Neuronal stem cell (in vitro differentiated cells): Measurements from ENCODE around the gene PRPH.
A peak's percentile ranks its signal among the peaks of the same experiment; 100 is the strongest.
"Not testable (repeated sequence)": the region's sequence is repeated elsewhere in the genome, so short reads cannot be mapped to it uniquely, and the experiment has no call there.

Experiments
- DNase-seq: peaks from one replicate; pipeline ENCODE4 v3.0.0-alpha.2; 2013; ENCODE audit warnings: low spot score
- H2AFZ ChIP-seq: one replicate; pipeline ENCODE4 v1.6.1; 2013; ENCODE audit warnings: mild to moderate bottlenecking, low read length, inconsistent platforms
- H2AK5ac ChIP-seq: 2 replicates; pipeline ENCODE4 v1.6.1; 2013; ENCODE audit warnings: low read depth, mild to moderate bottlenecking, inconsistent platforms, low read length, moderate library complexity, mixed read lengths
- H2BK120ac ChIP-seq: 2 replicates; pipeline ENCODE4 v1.6.1; 2013; ENCODE audit warnings: low read depth, mild to moderate bottlenecking, inconsistent platforms, low read length, moderate library complexity, mixed read lengths
- H2BK12ac ChIP-seq: one replicate; pipeline ENCODE4 v1.6.1; 2013; ENCODE audit warnings: low read length, inconsistent platforms
- H2BK15ac ChIP-seq: 2 replicates; pipeline ENCODE4 v1.6.1; 2013; ENCODE audit warnings: mild to moderate bottlenecking, low read length, inconsistent platforms, mixed read lengths
- H2BK5ac ChIP-seq: one replicate; pipeline ENCODE4 v1.6.1; 2013; ENCODE audit warnings: inconsistent platforms, mild to moderate bottlenecking, low read length, moderate library complexity
- H3K14ac ChIP-seq: one replicate; pipeline ENCODE4 v1.6.1; 2013; ENCODE audit warnings: low read length, inconsistent platforms
- H3K18ac ChIP-seq: 2 replicates; pipeline ENCODE4 v1.6.1; 2013; ENCODE audit warnings: low read length, inconsistent platforms
- H3K23ac ChIP-seq: 2 replicates; pipeline ENCODE4 v1.6.1; 2013; ENCODE audit warnings: low read depth, mild to moderate bottlenecking, mixed read lengths, low read length, inconsistent platforms; ENCODE audit not compliant: poor library complexity
- H3K27ac ChIP-seq: replicated peaks from 3 replicates; pipeline ENCODE4 v1.5.1; 2013; ENCODE audit warnings: low read length, inconsistent platforms
- H3K27me3 ChIP-seq, 3 experiments: 2 replicates each; pipeline ENCODE4 v1.6.1; 2013; ENCODE audit warnings: low read length in 3 of 3, mild to moderate bottlenecking in 2 of 3, inconsistent platforms in 1 of 3, low read depth in 1 of 3, mixed read lengths in 1 of 3, moderate library complexity in 1 of 3; ENCODE audit not compliant: control insufficient read depth in 3 of 3, insufficient read depth in 3 of 3
- H3K36me3 ChIP-seq, 2 donors: replicated peaks in 1 of 2; 2 replicates each; pipeline ENCODE4 v1.6.1; 2013; ENCODE audit warnings: low read length in 2 of 2; ENCODE audit not compliant: control insufficient read depth in 2 of 2, insufficient read depth in 2 of 2
- H3K4ac ChIP-seq: 2 replicates; pipeline ENCODE4 v1.6.1; 2013; ENCODE audit warnings: inconsistent platforms, mild to moderate bottlenecking, low read length, moderate library complexity
- H3K4me1 ChIP-seq, 2 donors: 1 replicate in 1 of 2; 2 replicates in 1 of 2; pipeline ENCODE4 v1.6.1; 2013; ENCODE audit warnings: low read length in 2 of 2, low read depth in 1 of 2; ENCODE audit not compliant: control insufficient read depth in 2 of 2, insufficient read depth in 1 of 2
- H3K4me2 ChIP-seq: one replicate; pipeline ENCODE4 v1.6.1; 2013; ENCODE audit warnings: mild to moderate bottlenecking, low read length, inconsistent platforms; ENCODE audit not compliant: insufficient read depth, poor library complexity, severe bottlenecking
- H3K4me3 ChIP-seq, 2 donors: 2 replicates each; pipeline ENCODE4 v1.5.1; 2013; ENCODE audit warnings: low read length in 2 of 2, mild to moderate bottlenecking in 2 of 2, inconsistent platforms in 1 of 2, moderate library complexity in 1 of 2
- H3K79me1 ChIP-seq: one replicate; pipeline ENCODE4 v1.6.1; 2013; ENCODE audit warnings: low read depth, mild to moderate bottlenecking, inconsistent platforms, low read length, moderate library complexity
- H3K9ac ChIP-seq: one replicate; pipeline ENCODE4 v1.6.1; 2013; ENCODE audit warnings: mild to moderate bottlenecking, low read depth, low read length, inconsistent platforms; ENCODE audit not compliant: poor library complexity
- H3K9me3 ChIP-seq, 2 donors: replicated peaks in 1 of 2; 2 replicates each; pipeline versions ENCODE3 to v1.6.1; 2013; ENCODE audit warnings: low read length in 2 of 2, mild to moderate bottlenecking in 2 of 2, inconsistent platforms in 1 of 2, low read depth in 1 of 2, mixed read lengths in 1 of 2, moderate library complexity in 1 of 2; ENCODE audit not compliant: control insufficient read depth in 2 of 2, insufficient read depth in 1 of 2
- H4K8ac ChIP-seq: one replicate; pipeline ENCODE4 v1.6.1; 2013; ENCODE audit warnings: low read depth, mild to moderate bottlenecking, inconsistent platforms, low read length, moderate library complexity
- H4K91ac ChIP-seq: one replicate; pipeline ENCODE4 v1.6.1; 2013; ENCODE audit warnings: low read length, low read depth, mild to moderate bottlenecking, inconsistent platforms; ENCODE audit not compliant: poor library complexity
- WGBS, 2 donors: extraction: QIAGEN DNeasy Blood & Tissue Kit; methylation state at CpG; one replicate each; pipeline ENCODE4 v1.1.7; 2013; ENCODE audit warnings: missing lambda C conversion rate in 2 of 2, mixed read lengths in 1 of 2; ENCODE audit not compliant: insufficient read length in 2 of 2, insufficient replicate concordance in 1 of 2; ENCODE audit errors: extremely low coverage in 2 of 2; 5-methylcytosine and 5-hydroxymethylcytosine counted together

Gene PRPH

GRCh38 chr12:49331380-49332222 is 36.7 kb downstream of the PRPH start:
- H3K4me1 ChIP-seq, result no peaks in the 10 kb centered on the region
- no peak overlapping the region for H3K4ac ChIP-seq
- peak overlapping the region; percentile 3 for H3K18ac ChIP-seq
- H3K79me1 ChIP-seq, result peaks cover 1% of the 10 kb centered on the region
- peaks cover 31 to 43% of the 10 kb centered on the region in 2 donors for H3K36me3 ChIP-seq
- H3K4me2 ChIP-seq, result no peak overlapping the region
- no peak overlapping the region for H2AK5ac ChIP-seq
- no peak overlapping the region for H2AFZ ChIP-seq
- no peak overlapping the region for H4K8ac ChIP-seq
- H2BK5ac ChIP-seq, result no peak overlapping the region
- peaks cover 17 to 38% (median 21%) of the 10 kb centered on the region in 3 experiments for H3K27me3 ChIP-seq
- no peak for DNase-seq
- no peak overlapping the region for H4K91ac ChIP-seq
- no peak overlapping the region for H2BK12ac ChIP-seq
- H2BK120ac ChIP-seq, result no peak overlapping the region
- H3K9me3 ChIP-seq, result peaks cover 0 to 5% of the 10 kb centered on the region in 2 donors
- H2BK15ac ChIP-seq, result no peak overlapping the region
- H3K23ac ChIP-seq, result no peak overlapping the region
- WGBS, 2 donors, result no CpG with 5 or more reads among the region's 11 CpGs
- no peak overlapping the region for H3K9ac ChIP-seq
- no peak overlapping the region for H3K27ac ChIP-seq
- H3K14ac ChIP-seq, result no peak overlapping the region
- no peak overlapping the region for H3K4me3 ChIP-seq

GRCh38 chr12:49332441-49332861 is 37.5 kb downstream of the PRPH start:
- Histone ChIP-seq H3K36me3 (peaks cover 23 to 35% of the 10 kb centered on the region in 2 donors), H2BK15ac (no peak overlapping the region), H3K4me2 (no peak overlapping the region), H3K79me1 (peaks cover 1% of the 10 kb centered on the region), H2AFZ (no peak overlapping the region), H2BK12ac (no peak overlapping the region), H3K9ac (no peak overlapping the region), H2BK120ac (no peak overlapping the region), H3K18ac (no peak overlapping the region), H3K14ac (no peak overlapping the region), H3K23ac (no peak overlapping the region), H4K91ac (no peak overlapping the region), H4K8ac (no peak overlapping the region), H3K4me1 (peaks cover 1 to 3% of the 10 kb centered on the region in 2 donors), H2BK5ac (no peak overlapping the region), H3K27me3 (peaks cover 20 to 45% (median 28%) of the 10 kb centered on the region in 3 experiments), H2AK5ac (no peak overlapping the region), H3K4me3 (no peak overlapping the region), H3K4ac (no peak overlapping the region), H3K27ac (no peak overlapping the region), H3K9me3 (peaks cover 0 to 5% of the 10 kb centered on the region in 2 donors)
- DNase-seq, result no peak
- WGBS, 2 donors, result no CpG with 5 or more reads among the region's 17 CpGs

DNA sequence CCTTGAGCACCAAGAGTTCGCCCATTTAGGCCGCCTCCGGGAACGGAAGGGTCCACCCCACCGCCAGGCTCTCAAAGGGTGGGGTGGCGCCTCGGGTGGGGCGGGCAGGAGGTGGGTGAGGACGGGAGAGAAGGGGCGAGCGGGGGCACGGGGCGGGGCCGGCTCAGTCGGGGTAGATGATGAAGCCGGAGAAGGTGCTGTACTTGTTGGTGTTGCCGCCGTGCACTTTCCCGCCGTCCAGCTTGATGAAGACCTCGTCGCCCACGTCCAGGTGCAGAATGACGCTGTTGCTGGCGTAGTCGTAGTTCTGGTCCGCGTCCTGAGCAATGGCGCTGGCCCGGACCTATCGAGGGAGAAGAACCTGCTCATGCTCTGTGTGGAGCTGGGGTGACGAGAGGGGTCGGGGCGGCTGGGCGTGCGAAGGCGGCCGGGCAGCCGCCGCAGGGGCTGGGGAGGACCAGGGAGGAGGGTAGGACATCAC is 38.0 kb downstream of the PRPH start:
- H2AK5ac ChIP-seq, result no peak overlapping the region

GRCh38 chr12:49333778-49334177 is 38.8 kb downstream of the PRPH start:
- H2BK12ac ChIP-seq, H3K27ac ChIP-seq, H3K4me2 ChIP-seq, H3K4me3 ChIP-seq, H3K23ac ChIP-seq, H2BK5ac ChIP-seq, H3K18ac ChIP-seq, H2AK5ac ChIP-seq, H3K9me3 ChIP-seq, H2BK120ac ChIP-seq, DNase-seq, H3K14ac ChIP-seq, H2BK15ac ChIP-seq, H2AFZ ChIP-seq, H3K9ac ChIP-seq, H3K4ac ChIP-seq, H3K79me1 ChIP-seq, H4K8ac ChIP-seq, H4K91ac ChIP-seq: not testable (repeated sequence)
- Histone ChIP-seq H3K4me1 (peaks cover 5 to 15% of the 10 kb centered on the region in 2 donors), H3K27me3 (peaks cover 20 to 59% (median 41%) of the 10 kb centered on the region in 3 experiments), H3K36me3 (peaks cover 20 to 27% of the 10 kb centered on the region in 2 donors)
- WGBS, 2 donors, result no CpG with 5 or more reads among the region's 21 CpGs

More for the DNA sequence above, 38.0 kb downstream of the PRPH start:
- H4K91ac ChIP-seq, result no peak overlapping the region
- no peak overlapping the region for H2BK120ac ChIP-seq
- H3K4me1 ChIP-seq, result peaks cover 4 to 8% of the 10 kb centered on the region in 2 donors
- H4K8ac ChIP-seq, result no peak overlapping the region
- H2AFZ ChIP-seq, result no peak overlapping the region
- no peak overlapping the region for H3K4ac ChIP-seq
- H3K4me3 ChIP-seq, result peak overlapping the region in 1 of 2 donors; percentile 68
- H3K36me3 ChIP-seq, result peaks cover 21 to 30% of the 10 kb centered on the region in 2 donors
- H3K9ac ChIP-seq, result peak overlapping the region; percentile 63
- H2BK12ac ChIP-seq, result no peak overlapping the region
- H3K4me2 ChIP-seq, result no peak overlapping the region
- no peak overlapping the region for H2BK15ac ChIP-seq
- no peak for DNase-seq
- H3K14ac ChIP-seq, result no peak overlapping the region
- peaks cover 1% of the 10 kb centered on the region for H3K79me1 ChIP-seq
- peak overlapping the region; percentile 6 for H3K18ac ChIP-seq
- H3K9me3 ChIP-seq, result peaks cover 0 to 5% of the 10 kb centered on the region in 2 donors
- H3K27me3 ChIP-seq, result peaks cover 20 to 50% (median 32%) of the 10 kb centered on the region in 3 experiments
- H3K23ac ChIP-seq, result no peak overlapping the region
- WGBS, 2 donors, result no CpG with 5 or more reads among the region's 40 CpGs
- H2BK5ac ChIP-seq, result no peak overlapping the region
- H3K27ac ChIP-seq, result no peak overlapping the region
